ENCODE measurements around the gene GATAD2A. TPM values are rescaled to one million over a fixed set of nuclear protein-coding genes. Genes with fewer than 3 reads are reported as not detected.

The GATAD2A gene
- total and polyA plus RNA-seq, 4 donors, result 7.1 to 23.7 (median 18.2) TPM

DNA sequence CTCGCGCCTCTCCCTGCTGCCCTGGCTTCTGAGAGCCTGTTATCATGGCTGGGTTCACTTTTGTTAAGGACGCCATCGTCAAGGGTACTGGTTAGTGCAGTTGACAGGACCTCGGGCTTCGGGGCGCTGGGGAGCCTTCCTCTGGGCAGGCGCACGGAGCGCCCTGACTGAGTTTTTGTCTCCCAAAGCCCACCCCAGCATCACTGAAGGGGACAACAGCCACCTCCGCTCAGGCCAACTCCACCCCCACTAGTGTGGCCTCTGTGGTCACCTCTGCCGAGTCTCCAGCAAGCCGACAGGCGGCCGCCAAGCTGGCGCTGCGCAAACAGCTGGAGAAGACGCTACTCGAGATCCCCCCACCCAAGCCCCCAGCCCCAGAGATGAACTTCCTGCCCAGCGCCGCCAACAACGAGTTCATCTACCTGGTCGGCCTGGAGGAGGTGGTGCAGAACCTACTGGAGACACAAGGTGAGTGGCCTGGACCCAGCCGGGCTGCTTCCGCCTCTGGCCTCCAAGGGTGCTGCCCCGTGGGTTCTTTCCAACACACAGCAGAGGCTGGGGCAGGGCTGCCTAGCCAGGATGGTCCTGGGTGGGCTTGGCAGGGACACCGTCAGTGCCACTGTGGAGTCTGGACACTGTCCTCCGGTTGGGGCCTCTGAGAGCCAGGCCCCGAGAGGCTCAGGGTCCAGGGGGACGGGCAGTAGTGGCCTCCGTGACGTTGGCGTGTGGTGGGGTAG is 92.9 kb downstream of the GATAD2A start:
- H3K4me1 ChIP-seq (ENCODE audit: control insufficient read depth in 4 of 4, insufficient read depth in 4 of 4, low read length in 3 of 4), result peaks cover 0 to 11% (median 7%) of the 10 kb centered on the region in 4 donors
- H3K36me3 ChIP-seq (ENCODE audit: control insufficient read depth in 4 of 4, insufficient read depth in 3 of 4, low read depth in 1 of 4, low read length in 3 of 4), result peaks cover 11 to 84% (median 52%) of the 10 kb centered on the region in 4 donors
- no peak overlapping the region for H3K27ac ChIP-seq (ENCODE audit: low read depth in 1 of 2, low read length in 2 of 2)
- H3K9ac ChIP-seq (ENCODE audit: low read depth in 1 of 2, low read length in 2 of 2), result no peak overlapping the region
- H3K4me3 ChIP-seq (ENCODE audit: low read depth in 1 of 3, low read length in 3 of 3), result no peak overlapping the region
- no peak for DNase-seq (ENCODE audit: low spot score)
- no peaks in the 10 kb centered on the region for H3K9me3 ChIP-seq (ENCODE audit: control insufficient read depth in 4 of 4, low read length in 3 of 4)
- no peaks in the 10 kb centered on the region for H3K27me3 ChIP-seq (ENCODE audit: control insufficient read depth in 4 of 4, insufficient read depth in 4 of 4, low read length in 3 of 4)
- TF ChIP-seq HNF4G (IDR thresholded peaks at IDR 0.05), result no peak
- 96% methylated on average over 33 of the region's 33 CpGs for WGBS

- no peaks in the 10 kb centered on the region for H3K9me3 ChIP-seq (ENCODE audit: control insufficient read depth in 4 of 4, low read length in 3 of 4)
- no peak for DNase-seq (ENCODE audit: low spot score)
- 95% methylated on average over 18 of the region's 18 CpGs for WGBS
- H3K4me1 ChIP-seq (ENCODE audit: control insufficient read depth in 4 of 4, insufficient read depth in 4 of 4, low read length in 3 of 4), result peaks cover 0 to 3% (median under 1%) of the 10 kb centered on the region in 4 donors
- TF ChIP-seq RXRA (IDR thresholded peaks at IDR 0.05) (no peak), SP1 (IDR thresholded peaks at IDR 0.05) (no peak), REST (IDR thresholded peaks at IDR 0.05) (no peak), GABPA (IDR thresholded peaks at IDR 0.05 in 1 of 2, conservative IDR thresholded peaks at IDR 0.05 in 1 of 2) (no peak)
- TF ChIP-seq, protein P1, sequence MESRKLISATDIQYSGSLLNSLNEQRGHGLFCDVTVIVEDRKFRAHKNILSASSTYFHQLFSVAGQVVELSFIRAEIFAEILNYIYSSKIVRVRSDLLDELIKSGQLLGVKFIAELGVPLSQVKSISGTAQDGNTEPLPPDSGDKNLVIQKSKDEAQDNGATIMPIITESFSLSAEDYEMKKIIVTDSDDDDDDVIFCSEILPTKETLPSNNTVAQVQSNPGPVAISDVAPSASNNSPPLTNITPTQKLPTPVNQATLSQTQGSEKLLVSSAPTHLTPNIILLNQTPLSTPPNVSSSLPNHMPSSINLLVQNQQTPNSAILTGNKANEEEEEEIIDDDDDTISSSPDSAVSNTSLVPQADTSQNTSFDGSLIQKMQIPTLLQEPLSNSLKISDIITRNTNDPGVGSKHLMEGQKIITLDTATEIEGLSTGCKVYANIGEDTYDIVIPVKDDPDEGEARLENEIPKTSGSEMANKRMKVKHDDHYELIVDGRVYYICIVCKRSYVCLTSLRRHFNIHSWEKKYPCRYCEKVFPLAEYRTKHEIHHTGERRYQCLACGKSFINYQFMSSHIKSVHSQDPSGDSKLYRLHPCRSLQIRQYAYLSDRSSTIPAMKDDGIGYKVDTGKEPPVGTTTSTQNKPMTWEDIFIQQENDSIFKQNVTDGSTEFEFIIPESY (IDR thresholded peaks at IDR 0.05), result no peak
- no peak overlapping the region for H3K9ac ChIP-seq (ENCODE audit: low read depth in 1 of 2, low read length in 2 of 2)
- H3K27me3 ChIP-seq (ENCODE audit: control insufficient read depth in 4 of 4, insufficient read depth in 4 of 4, low read length in 3 of 4), result no peaks in the 10 kb centered on the region
- H3K27ac ChIP-seq (ENCODE audit: low read depth in 1 of 2, low read length in 2 of 2), result no peak overlapping the region
- peaks cover 11 to 89% (median 51%) of the 10 kb centered on the region in 4 donors for H3K36me3 ChIP-seq (ENCODE audit: control insufficient read depth in 4 of 4, insufficient read depth in 3 of 4, low read depth in 1 of 4, low read length in 3 of 4)
- no peak overlapping the region for H3K4me3 ChIP-seq (ENCODE audit: low read depth in 1 of 3, low read length in 3 of 3)
Measured at GRCh38 chr19:19499272-19499995, 94.0 kb downstream of the GATAD2A start.

- H3K9me3 ChIP-seq (ENCODE audit: control insufficient read depth in 4 of 4, low read length in 3 of 4), result no peaks in the 10 kb centered on the region
- no peaks in the 10 kb centered on the region for H3K27me3 ChIP-seq (ENCODE audit: control insufficient read depth in 4 of 4, insufficient read depth in 4 of 4, low read length in 3 of 4)
- no peak for TF ChIP-seq JUND (IDR thresholded peaks at IDR 0.05)
- TF ChIP-seq EGR1 (IDR thresholded peaks at IDR 0.05; ENCODE audit: low read depth in 2 of 2), result no peak
- no peak for TF ChIP-seq NR2F2 (IDR thresholded peaks at IDR 0.05)
- no peak for TF ChIP-seq ATF3 (IDR thresholded peaks at IDR 0.05)
- WGBS, result 95% methylated on average over 34 of the region's 34 CpGs
- no peak overlapping the region for H3K4me3 ChIP-seq (ENCODE audit: low read depth in 1 of 3, low read length in 3 of 3)
- peaks cover 16 to 96% (median 52%) of the 10 kb centered on the region in 4 donors for H3K36me3 ChIP-seq (ENCODE audit: control insufficient read depth in 4 of 4, insufficient read depth in 3 of 4, low read depth in 1 of 4, low read length in 3 of 4)
- H3K4me1 ChIP-seq (ENCODE audit: control insufficient read depth in 4 of 4, insufficient read depth in 4 of 4, low read length in 3 of 4), result no peaks in the 10 kb centered on the region
- no peak for DNase-seq (ENCODE audit: low spot score)
- H3K27ac ChIP-seq (ENCODE audit: low read depth in 1 of 2, low read length in 2 of 2), result no peak overlapping the region
- no peak overlapping the region for H3K9ac ChIP-seq (ENCODE audit: low read depth in 1 of 2, low read length in 2 of 2)
Measured at GRCh38 chr19:19500975-19501644, 95.6 kb downstream of the GATAD2A start.
